Activated CD8-positive, alpha-beta T cell treated with anti-CD3 and anti-CD28 coated beads for 36 hours (primary cell): ENCODE measurements around the gene ARFGAP1. TPM values are rescaled to one million over a fixed set of nuclear protein-coding genes. Genes with fewer than 3 reads are reported as not detected.
A peak's percentile ranks its signal among the peaks of the same experiment; 100 is the strongest.

Experiments
- ATAC-seq: fragments of 200-7000 bp; cut with Tn5 transposase; one replicate; pipeline ENCODE4 v1.10.0; 2021; ENCODE audit warnings: mild to moderate bottlenecking, moderate library complexity
- CTCF ChIA-PET: fragments of 350-600 bp; sonication (Branson Sonifier 250); formaldehyde crosslinking; loops from one replicate; lab custom pipeline; 2021; ENCODE audit warnings: antibody characterized with exemption; lab: Charles Lee
- POLR2A ChIA-PET: fragments of 350-600 bp; sonication (Branson Sonifier 250); formaldehyde crosslinking; loops from one replicate; lab custom pipeline; 2021; ENCODE audit warnings: antibody characterized with exemption; lab: Charles Lee
- DNase-seq: peaks from one replicate; pipeline ENCODE4 v3.0.0-alpha.2; 2020
- H3K27ac Mint-ChIP-seq: one replicate; pipeline ENCODE4 v1.8.0; 2021; ENCODE audit warnings: mild to moderate bottlenecking, mixed read lengths
- H3K27me3 Mint-ChIP-seq: one replicate; pipeline ENCODE4 v1.8.0; 2021; ENCODE audit warnings: mixed read lengths
- H3K36me3 Mint-ChIP-seq: one replicate; pipeline ENCODE4 v1.8.0; 2021; ENCODE audit warnings: low read depth, mixed read lengths
- H3K4me1 Mint-ChIP-seq: one replicate; pipeline ENCODE4 v1.8.0; 2021; ENCODE audit warnings: low read depth, mixed read lengths
- H3K4me3 Mint-ChIP-seq: one replicate; pipeline ENCODE4 v1.8.0; 2021; ENCODE audit warnings: mild to moderate bottlenecking, moderate library complexity, mixed read lengths
- H3K9me3 Mint-ChIP-seq: one replicate; pipeline ENCODE4 v1.8.0; 2021; ENCODE audit warnings: mixed read lengths
- CTCF ChIP-seq: fragments of 200-600 bp; IDR thresholded peaks from one replicate; pipeline ENCODE4 v1.8.0; 2022; ENCODE audit warnings: antibody characterized with exemption, mild to moderate bottlenecking
- intact Hi-C: fragments of 100-400 bp; cut with micrococcal nuclease; formaldehyde crosslinking; loops from one replicate; pipeline ENCODE4 v1.10.0; 2022
- total RNA-seq, 2 experiments: library from RNA; stranded (reverse); gene quantifications; one replicate each; pipeline ENCODE4 v1.2.3, GENCODE V29; 2021

The ARFGAP1 gene
- total RNA-seq, 2 experiments from 2014 or later, result 71.3 to 75.0 TPM

GRCh38 chr20:63308218-63308911, 35.8 kb downstream of the ARFGAP1 start:
- no peak overlapping the region for H3K27ac Mint-ChIP-seq
- H3K27me3 Mint-ChIP-seq, result peaks cover 9% of the 10 kb centered on the region
- ChIA-PET POLR2A (no interaction called here), CTCF (interaction anchor here (1.3 to 4.1 kb wide), 2 partner anchors 69 to 73 kb away, joined by 3 to 42 read pairs; no protein-coding TSS in a partner anchor)
- DNase-seq (no peak), ATAC-seq (no peak)
- no peaks in the 10 kb centered on the region for H3K4me1 Mint-ChIP-seq
- no peaks in the 10 kb centered on the region for H3K9me3 Mint-ChIP-seq
- TF ChIP-seq CTCF, result no peak
- H3K4me3 Mint-ChIP-seq, result no peak overlapping the region
- intact Hi-C loops, result loop anchor here (5.0 kb wide), 1 partner anchor 74 kb away; no protein-coding TSS in a partner anchor
- no peaks in the 10 kb centered on the region for H3K36me3 Mint-ChIP-seq

- TF ChIP-seq CTCF, result peak; percentile 84
- H3K9me3 Mint-ChIP-seq, result no peaks in the 10 kb centered on the region
- H3K27ac Mint-ChIP-seq, result no peak overlapping the region
- H3K4me1 Mint-ChIP-seq, result no peaks in the 10 kb centered on the region
- no peaks in the 10 kb centered on the region for H3K36me3 Mint-ChIP-seq
- CTCF ChIA-PET, result interaction anchor here (0.8 to 4.1 kb wide), 10 partner anchors 13 to 148 kb away, joined by 3 to 42 read pairs (median 4); partner anchors contain the start of gene ARFGAP1
- intact Hi-C loops, result loop anchor here (5.0 kb wide), 1 partner anchor 73 kb away; no protein-coding TSS in a partner anchor
- DNase-seq (peak; percentile 44), ATAC-seq (peak; percentile 74)
- no peak overlapping the region for H3K4me3 Mint-ChIP-seq
- H3K27me3 Mint-ChIP-seq, result peaks cover 9% of the 10 kb centered on the region
- POLR2A ChIA-PET, result no interaction called here
Measured at GRCh38 chr20:63309261-63310071, 36.9 kb downstream of the ARFGAP1 start.

GRCh38 chr20:63310265-63310991, 37.8 kb downstream of the ARFGAP1 start:
- Mint-ChIP-seq H3K9me3 (no peaks in the 10 kb centered on the region), H3K27ac (no peak overlapping the region), H3K4me1 (no peaks in the 10 kb centered on the region), H3K36me3 (no peaks in the 10 kb centered on the region), H3K27me3 (peaks cover 4% of the 10 kb centered on the region), H3K4me3 (no peak overlapping the region)
- CTCF ChIA-PET, result interaction anchor here (0.8 to 4.1 kb wide), 9 partner anchors 14 to 147 kb away, joined by 3 to 42 read pairs (median 4); no protein-coding TSS in a partner anchor
- POLR2A ChIA-PET, result no interaction called here
- intact Hi-C loops, result no loop called here
- no peak for DNase-seq
- ATAC-seq, result no peak
- no peak for TF ChIP-seq CTCF

- DNase-seq (no peak), ATAC-seq (no peak)
- no peak overlapping the region for H3K27ac Mint-ChIP-seq
- no peak overlapping the region for H3K4me3 Mint-ChIP-seq
- H3K36me3 Mint-ChIP-seq, result no peaks in the 10 kb centered on the region
- no peak for TF ChIP-seq CTCF
- CTCF ChIA-PET, result interaction anchor here (0.8 to 4.1 kb wide), 4 partner anchors 18 to 88 kb away, joined by 3 to 42 read pairs (median 7); no protein-coding TSS in a partner anchor
- H3K4me1 Mint-ChIP-seq, result no peaks in the 10 kb centered on the region
- H3K27me3 Mint-ChIP-seq, result peaks cover 4% of the 10 kb centered on the region
- POLR2A ChIA-PET, result no interaction called here
- H3K9me3 Mint-ChIP-seq, result no peaks in the 10 kb centered on the region
- intact Hi-C loops, result no loop called here
Measured at GRCh38 chr20:63311186-63311832, 38.7 kb downstream of the ARFGAP1 start.
